GM23248 (cell line): ENCODE results near the gene WASF2.
"Not testable (repeated sequence)": the region's sequence is repeated elsewhere in the genome, so short reads cannot be mapped to it uniquely, and the experiment has no call there.

Experiments
- EZH2 ChIP-seq: fragments of 200-600 bp; sonication (generic); IDR thresholded peaks from 2 replicates; pipeline ENCODE4 v1.6.1; 2018; ENCODE audit warnings: antibody characterized with exemption, mild to moderate bottlenecking; ENCODE audit not compliant: insufficient read depth, poor library complexity, severe bottlenecking
- EZH2phosphoT487 ChIP-seq: fragments of 200-600 bp; sonication (generic); IDR thresholded peaks from 2 replicates; pipeline ENCODE4 v1.6.1; 2018; ENCODE audit warnings: antibody characterized with exemption, moderate library complexity, mild to moderate bottlenecking, low read depth; ENCODE audit not compliant: insufficient read depth

DNA sequence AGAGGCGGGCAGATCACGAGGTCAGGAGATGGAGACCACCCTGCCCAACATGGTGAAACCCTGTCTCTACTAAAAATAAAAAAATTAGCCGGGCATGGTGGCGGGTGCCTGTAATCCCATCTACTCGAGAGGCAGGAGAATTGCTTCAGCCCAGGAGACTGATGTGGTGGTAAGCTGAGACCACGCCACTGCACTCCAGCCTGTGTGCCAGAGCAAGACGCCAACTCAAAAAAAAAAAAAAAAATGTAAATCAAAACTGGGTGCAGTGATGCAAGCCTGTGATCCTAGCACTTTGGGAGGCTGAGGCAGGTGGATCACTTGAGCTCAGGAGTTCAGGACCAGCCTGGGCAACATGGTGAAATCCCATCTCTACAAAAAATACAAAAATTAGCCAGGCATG, 17.9 kb downstream of the WASF2 start:
- TF ChIP-seq EZH2, EZH2phosphoT487: not testable (repeated sequence)
